Daoy (cell line): ENCODE results near the gene GRHL3. TPM values are rescaled to one million over a fixed set of nuclear protein-coding genes. Genes with fewer than 3 reads are reported as not detected.

ENCODE experiments used
- DNase-seq: peaks from one replicate; pipeline ENCODE4 v3.0.0-alpha.2; 2015; ENCODE audit warnings: low read depth
- total RNA-seq: library from RNA; depleted of rRNA; stranded (reverse); fragments of >200 nt; shearing (Covaris generic); gene quantifications from 2 replicates; pipeline ENCODE4 v1.2.3, GENCODE V29; 2014

Gene GRHL3
- total RNA-seq, 1 experiment from 2014 or later: not detected

GRCh38 chr1:24317956-24318614 lies 1.1 kb upstream of the GRHL3 start:
- peak; percentile 19 for DNase-seq

GRCh38 chr1:24318615-24319311 lies 394 bp upstream of the GRHL3 start:
- DNase-seq: no peak

- DNase-seq: no peak
Measured at GRCh38 chr1:24319962-24320361, 805 bp downstream of the GRHL3 start.

GRCh38 chr1:24321126-24321525 lies 2.0 kb downstream of the GRHL3 start:
- peak; percentile 17 for DNase-seq

- DNase-seq: peak; percentile 90
Measured at GRCh38 chr1:24321697-24322469, 2.7 kb downstream of the GRHL3 start.

GRCh38 chr1:24322470-24323177 lies 3.5 kb downstream of the GRHL3 start:
- DNase-seq: no peak

GRCh38 chr1:24323281-24323680 lies 4.1 kb downstream of the GRHL3 start:
- no peak for DNase-seq

- no peak for DNase-seq
Measured at GRCh38 chr1:24324903-24325302, 5.7 kb downstream of the GRHL3 start.

- no peak for DNase-seq
Measured at GRCh38 chr1:24325587-24326449, 6.7 kb downstream of the GRHL3 start.

- no peak for DNase-seq
Measured at GRCh38 chr1:24327486-24327885, 8.3 kb downstream of the GRHL3 start.

- no peak for DNase-seq
Measured at GRCh38 chr1:24327891-24328290, 8.7 kb downstream of the GRHL3 start.

- DNase-seq: no peak
Measured at GRCh38 chr1:24329331-24329730, 10.2 kb downstream of the GRHL3 start.

GRCh38 chr1:24329797-24330543 lies 10.8 kb downstream of the GRHL3 start:
- no peak for DNase-seq

- DNase-seq: no peak
Measured at GRCh38 chr1:24331961-24332673, 13.0 kb downstream of the GRHL3 start.

- DNase-seq: no peak
Measured at GRCh38 chr1:24336075-24336474, 16.9 kb downstream of the GRHL3 start.

GRCh38 chr1:24337455-24337854 lies 18.3 kb downstream of the GRHL3 start:
- no peak for DNase-seq

GRCh38 chr1:24338447-24338846 lies 19.3 kb downstream of the GRHL3 start:
- no peak for DNase-seq

GRCh38 chr1:24339996-24340395 lies 20.8 kb downstream of the GRHL3 start:
- DNase-seq: no peak

- DNase-seq: no peak
Measured at GRCh38 chr1:24340770-24341169, 21.6 kb downstream of the GRHL3 start.

GRCh38 chr1:24341260-24341659 lies 22.1 kb downstream of the GRHL3 start:
- no peak for DNase-seq
